Muscle of back (tissue), 11 donors: ENCODE results near the gene TENM3. TPM values are rescaled to one million over a fixed set of nuclear protein-coding genes. Genes with fewer than 3 reads are reported as not detected.

Experiments used
- DNase-seq, 3 donors: peaks; one replicate each; pipeline versions ENCODE4 v3.0.0 to v3.0.0-alpha.2; 2013
- polyA plus RNA-seq, 10 donors: library from polyadenylated mRNA; unstranded; fragments of 120-200 nt; gene quantifications; one replicate each; pipeline ENCODE4 v1.2.1, GENCODE V29; 2013; ENCODE audit not compliant: insufficient read length in 10 of 10

TENM3 gene
- polyA plus RNA-seq, 10 donors = 9.2 to 23.1 (median 15.7) TPM

GRCh38 chr4:182286035-182286434 is 42.8 kb downstream of the TENM3 start:
- DNase-seq = no peak

GRCh38 chr4:182286931-182287330 is 43.7 kb downstream of the TENM3 start:
- no peak for DNase-seq

- no peak for DNase-seq
Measured at GRCh38 chr4:182288534-182288933, 45.3 kb downstream of the TENM3 start.

- no peak for DNase-seq
Measured at GRCh38 chr4:182289809-182290208, 46.6 kb downstream of the TENM3 start.

GRCh38 chr4:182291175-182291574 is 48.0 kb downstream of the TENM3 start:
- no peak for DNase-seq

GRCh38 chr4:182291597-182292270 is 48.5 kb downstream of the TENM3 start:
- no peak for DNase-seq

- DNase-seq = no peak
Measured at GRCh38 chr4:182292612-182293011, 49.4 kb downstream of the TENM3 start.

- no peak for DNase-seq
Measured at GRCh38 chr4:182293691-182294255, 50.6 kb downstream of the TENM3 start.

GRCh38 chr4:182294451-182294850 is 51.2 kb downstream of the TENM3 start:
- DNase-seq = no peak

- DNase-seq = no peak
Measured at GRCh38 chr4:182297659-182298058, 54.5 kb downstream of the TENM3 start.

GRCh38 chr4:182301736-182302135 is 58.5 kb downstream of the TENM3 start:
- no peak for DNase-seq

GRCh38 chr4:182303847-182304246 is 60.6 kb downstream of the TENM3 start:
- DNase-seq = no peak

- no peak for DNase-seq
Measured at GRCh38 chr4:182306792-182307507, 63.7 kb downstream of the TENM3 start.

- DNase-seq = peak in 1 of 3 donors; percentile 94
Measured at GRCh38 chr4:182307746-182308145, 64.5 kb downstream of the TENM3 start.

- no peak for DNase-seq
Measured at GRCh38 chr4:182309877-182310276, 66.7 kb downstream of the TENM3 start.

- DNase-seq = no peak
Measured at GRCh38 chr4:182310316-182310715, 67.1 kb downstream of the TENM3 start.

- no peak for DNase-seq
Measured at GRCh38 chr4:182310962-182311361, 67.8 kb downstream of the TENM3 start.

GRCh38 chr4:182314537-182314936 is 71.3 kb downstream of the TENM3 start:
- DNase-seq = no peak

GRCh38 chr4:182318256-182318655 is 75.1 kb downstream of the TENM3 start:
- DNase-seq = no peak

GRCh38 chr4:182320092-182320491 is 76.9 kb downstream of the TENM3 start:
- DNase-seq = no peak

GRCh38 chr4:182320580-182320979 is 77.4 kb downstream of the TENM3 start:
- no peak for DNase-seq

- DNase-seq = no peak
Measured at GRCh38 chr4:182324282-182324681, 81.1 kb downstream of the TENM3 start.

GRCh38 chr4:182325397-182325796 is 82.2 kb downstream of the TENM3 start:
- DNase-seq = peak in 1 of 3 donors; percentile 55
